Endothelial cell (in vitro differentiated cells): ENCODE results near the gene THAP9. TPM values are rescaled to one million over a fixed set of nuclear protein-coding genes. Genes with fewer than 3 reads are reported as not detected.
A peak's percentile ranks its signal among the peaks of the same experiment; 100 is the strongest.

Experiments used
- DNase-seq: peaks from one replicate; pipeline ENCODE4 v3.0.0; 2021; ENCODE audit warnings: low spot score
- H3K27ac Mint-ChIP-seq: one replicate; pipeline ENCODE4 v1.8.0; 2021; ENCODE audit warnings: mixed read lengths, inconsistent platforms; ENCODE audit not compliant: unreplicated experiment
- H3K27me3 Mint-ChIP-seq: one replicate; pipeline ENCODE4 v1.8.0; 2021; ENCODE audit warnings: mild to moderate bottlenecking, moderate library complexity, mixed read lengths, inconsistent platforms; ENCODE audit not compliant: unreplicated experiment
- H3K36me3 Mint-ChIP-seq: one replicate; pipeline ENCODE4 v1.8.0; 2021; ENCODE audit warnings: mild to moderate bottlenecking, low read depth, mixed read lengths, inconsistent platforms; ENCODE audit not compliant: unreplicated experiment
- H3K4me1 Mint-ChIP-seq: one replicate; pipeline ENCODE4 v1.8.0; 2021; ENCODE audit warnings: mild to moderate bottlenecking, mixed read lengths, inconsistent platforms; ENCODE audit not compliant: unreplicated experiment
- H3K4me3 Mint-ChIP-seq: one replicate; pipeline ENCODE4 v1.8.0; 2021; ENCODE audit warnings: mild to moderate bottlenecking, mixed read lengths, inconsistent platforms; ENCODE audit not compliant: unreplicated experiment
- H3K9me3 Mint-ChIP-seq: one replicate; pipeline ENCODE4 v1.8.0; 2021; ENCODE audit warnings: mixed read lengths, inconsistent platforms; ENCODE audit not compliant: unreplicated experiment
- CTCF ChIP-seq: fragments of 200-600 bp; sonication (generic); IDR thresholded peaks from one replicate; pipeline ENCODE4 v1.5.0; 2021; ENCODE audit warnings: antibody characterized with exemption; ENCODE audit not compliant: unreplicated experiment
- total RNA-seq: library from RNA; stranded (reverse); fragmentation: NEBNext Ultra II Directional; extraction: Animal tissue kit (Norgen Biotek cat#: 25700); gene quantifications from one replicate; pipeline ENCODE4 v1.2.1, GENCODE V29; 2021; ENCODE audit not compliant: unreplicated experiment

Gene THAP9
- total RNA-seq, 1 donor from 2014 or later = 5.1 TPM

- peaks cover 6% of the 10 kb centered on the region for H3K27me3 Mint-ChIP-seq
- peak overlapping the region; percentile 97 for H3K4me3 Mint-ChIP-seq
- DNase-seq = no peak
- peaks cover 21% of the 10 kb centered on the region for H3K4me1 Mint-ChIP-seq
- no peak for TF ChIP-seq CTCF
- peaks cover 6% of the 10 kb centered on the region for H3K36me3 Mint-ChIP-seq
- peak overlapping the region; percentile 92 for H3K27ac Mint-ChIP-seq
- H3K9me3 Mint-ChIP-seq = no peaks in the 10 kb centered on the region
These were observed 10.0 kb upstream of the THAP9 start for GRCh38 chr4:82890528-82890900.

- Mint-ChIP-seq H3K27ac (peak within 1 kb of the TSS; percentile 92), H3K9me3 (no peaks in the 10 kb centered on the region), H3K4me1 (peaks cover 21% of the 10 kb centered on the region), H3K36me3 (peaks cover 9% of the 10 kb centered on the region), H3K27me3 (peaks cover 6% of the 10 kb centered on the region), H3K4me3 (peak within 1 kb of the TSS; percentile 97)
- peak; percentile 94 for DNase-seq
- TF ChIP-seq CTCF = no peak
These were observed 9.4 kb upstream of the THAP9 start, which contains the start of gene SEC31A for GRCh38 chr4:82890901-82891706. Gene SEC31A (minus strand): TSS chr4:82891153. CDS start chr4:82881936, 9,217 bp downstream.

- Mint-ChIP-seq H3K4me3 (peak overlapping the region; percentile 97), H3K4me1 (peaks cover 23% of the 10 kb centered on the region), H3K27me3 (peaks cover 6% of the 10 kb centered on the region), H3K9me3 (no peaks in the 10 kb centered on the region), H3K36me3 (peaks cover 9% of the 10 kb centered on the region), H3K27ac (peak overlapping the region; percentile 92)
- TF ChIP-seq CTCF = no peak
- no peak for DNase-seq
These were observed 8.6 kb upstream of the THAP9 start for GRCh38 chr4:82891707-82892466.

- Mint-ChIP-seq H3K36me3 (peaks cover 9% of the 10 kb centered on the region), H3K27me3 (peaks cover 6% of the 10 kb centered on the region), H3K4me1 (peaks cover 26% of the 10 kb centered on the region), H3K9me3 (no peaks in the 10 kb centered on the region), H3K4me3 (peak overlapping the region; percentile 0), H3K27ac (peak overlapping the region; percentile 14)
- DNase-seq = no peak
- TF ChIP-seq CTCF = no peak
These were observed 8.1 kb upstream of the THAP9 start for GRCh38 chr4:82892467-82892802.

GRCh38 chr4:82893942-82894341 is 6.6 kb upstream of the THAP9 start:
- no peak for DNase-seq
- Mint-ChIP-seq H3K9me3 (no peaks in the 10 kb centered on the region), H3K27me3 (peaks cover 6% of the 10 kb centered on the region), H3K4me3 (no peak overlapping the region), H3K27ac (no peak overlapping the region), H3K4me1 (peaks cover 32% of the 10 kb centered on the region), H3K36me3 (peaks cover 9% of the 10 kb centered on the region)
- no peak for TF ChIP-seq CTCF
